ENCODE measurements around the gene RHBDL1.

- TF ChIP-seq POLR2AphosphoS5 (IDR thresholded peaks at IDR 0.05; ENCODE audit: insufficient read depth in 1 of 2, low read depth in 1 of 2) (no peak), CTCF (IDR thresholded peaks at IDR 0.05) (no peak), POLR2A (IDR thresholded peaks at IDR 0.05) (no peak)
These were observed 3.1 kb upstream of the RHBDL1 start for GRCh38 chr16:672371-672770.

All from vagina (tissue), 2 donors.